ENCODE measurements around the gene MPP2.

Gene MPP2

DNA sequence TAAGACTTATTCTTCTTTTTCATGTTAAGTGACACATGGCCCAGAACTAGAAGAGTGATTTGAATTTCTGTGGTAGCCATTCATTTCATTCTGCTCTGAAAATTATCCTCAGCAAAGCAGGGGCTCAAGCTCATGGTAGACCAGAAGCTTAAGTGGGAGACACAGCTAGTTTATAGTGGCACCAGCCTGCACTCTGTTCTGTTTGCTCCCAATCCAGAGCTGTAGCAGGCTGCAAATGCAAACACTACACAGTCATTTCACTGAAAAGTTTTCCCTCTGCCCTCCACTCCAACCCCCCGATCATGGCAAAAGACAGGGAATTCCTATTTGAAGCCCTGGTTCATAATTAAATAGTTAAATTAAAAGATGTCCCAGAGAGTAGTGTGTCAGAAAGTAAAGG lies 17.1 kb downstream of the MPP2 start:
- TF ChIP-seq, protein P1, sequence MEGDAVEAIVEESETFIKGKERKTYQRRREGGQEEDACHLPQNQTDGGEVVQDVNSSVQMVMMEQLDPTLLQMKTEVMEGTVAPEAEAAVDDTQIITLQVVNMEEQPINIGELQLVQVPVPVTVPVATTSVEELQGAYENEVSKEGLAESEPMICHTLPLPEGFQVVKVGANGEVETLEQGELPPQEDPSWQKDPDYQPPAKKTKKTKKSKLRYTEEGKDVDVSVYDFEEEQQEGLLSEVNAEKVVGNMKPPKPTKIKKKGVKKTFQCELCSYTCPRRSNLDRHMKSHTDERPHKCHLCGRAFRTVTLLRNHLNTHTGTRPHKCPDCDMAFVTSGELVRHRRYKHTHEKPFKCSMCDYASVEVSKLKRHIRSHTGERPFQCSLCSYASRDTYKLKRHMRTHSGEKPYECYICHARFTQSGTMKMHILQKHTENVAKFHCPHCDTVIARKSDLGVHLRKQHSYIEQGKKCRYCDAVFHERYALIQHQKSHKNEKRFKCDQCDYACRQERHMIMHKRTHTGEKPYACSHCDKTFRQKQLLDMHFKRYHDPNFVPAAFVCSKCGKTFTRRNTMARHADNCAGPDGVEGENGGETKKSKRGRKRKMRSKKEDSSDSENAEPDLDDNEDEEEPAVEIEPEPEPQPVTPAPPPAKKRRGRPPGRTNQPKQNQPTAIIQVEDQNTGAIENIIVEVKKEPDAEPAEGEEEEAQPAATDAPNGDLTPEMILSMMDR (IDR thresholded peaks at IDR 0.05; ENCODE audit: low read depth, low read length): no peak

DNA sequence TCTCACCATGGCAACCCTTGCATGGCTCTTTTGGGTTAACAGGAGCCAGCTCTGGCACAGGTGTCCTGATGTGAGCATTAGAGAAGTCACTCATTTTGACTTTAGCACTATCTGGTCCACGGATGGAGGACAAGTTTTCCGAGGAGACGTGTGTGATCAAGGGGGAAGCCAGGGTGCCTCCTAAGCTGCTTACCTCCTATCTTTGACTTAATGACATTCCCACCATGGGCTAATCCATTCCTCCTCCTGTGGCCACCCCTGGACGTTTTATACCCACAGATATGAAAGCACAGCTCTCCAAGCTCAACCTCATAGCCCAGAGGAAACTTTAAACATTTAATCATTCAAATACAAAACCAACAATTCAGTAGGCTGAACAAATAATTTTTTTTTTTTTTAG lies 18.8 kb downstream of the MPP2 start:
- DNase-seq (ENCODE audit: extremely low read depth, low read depth): no peak
- TF ChIP-seq, protein P1 (IDR thresholded peaks at IDR 0.05; ENCODE audit: low read depth, low read length): no peak

More for the DNA sequence above, 17.1 kb downstream of the MPP2 start:
- DNase-seq (ENCODE audit: extremely low read depth, low read depth): no peak

DNA sequence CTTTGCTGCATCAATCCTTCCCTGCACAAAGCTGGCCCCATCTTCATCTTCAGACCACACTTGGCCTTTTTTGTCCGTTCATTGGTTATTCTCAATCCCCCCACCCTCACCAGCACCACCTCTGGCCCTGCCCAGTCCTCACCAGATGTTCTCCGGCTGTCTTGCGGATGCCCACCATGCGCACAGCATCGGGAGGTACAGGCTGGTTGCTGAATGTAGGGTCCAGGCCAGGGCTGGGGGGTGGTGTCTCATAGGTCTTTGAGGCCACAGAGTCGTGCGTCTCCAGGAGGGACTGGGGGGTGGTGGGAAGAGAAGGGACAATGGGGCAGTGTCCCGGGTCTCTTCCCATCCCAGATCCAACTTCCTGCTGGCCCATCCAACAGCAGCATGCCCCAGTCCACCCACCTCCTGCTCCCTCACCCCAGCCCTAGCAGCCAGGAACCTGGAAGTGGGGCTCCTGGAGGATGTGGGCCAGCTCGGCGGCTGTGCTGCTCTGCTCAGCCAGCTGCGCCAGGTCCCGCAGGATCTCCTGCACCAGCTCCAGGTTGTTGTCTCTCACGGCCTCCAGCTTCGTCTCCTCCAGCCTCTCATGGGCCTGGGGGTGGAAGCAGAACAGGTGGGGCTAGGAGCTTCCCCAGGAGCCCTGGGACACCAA lies 24.4 kb downstream of the MPP2 start:
- TF ChIP-seq, protein P1 (IDR thresholded peaks at IDR 0.05; ENCODE audit: low read depth, low read length): no peak
- no peak for DNase-seq (ENCODE audit: extremely low read depth, low read depth)

DNA sequence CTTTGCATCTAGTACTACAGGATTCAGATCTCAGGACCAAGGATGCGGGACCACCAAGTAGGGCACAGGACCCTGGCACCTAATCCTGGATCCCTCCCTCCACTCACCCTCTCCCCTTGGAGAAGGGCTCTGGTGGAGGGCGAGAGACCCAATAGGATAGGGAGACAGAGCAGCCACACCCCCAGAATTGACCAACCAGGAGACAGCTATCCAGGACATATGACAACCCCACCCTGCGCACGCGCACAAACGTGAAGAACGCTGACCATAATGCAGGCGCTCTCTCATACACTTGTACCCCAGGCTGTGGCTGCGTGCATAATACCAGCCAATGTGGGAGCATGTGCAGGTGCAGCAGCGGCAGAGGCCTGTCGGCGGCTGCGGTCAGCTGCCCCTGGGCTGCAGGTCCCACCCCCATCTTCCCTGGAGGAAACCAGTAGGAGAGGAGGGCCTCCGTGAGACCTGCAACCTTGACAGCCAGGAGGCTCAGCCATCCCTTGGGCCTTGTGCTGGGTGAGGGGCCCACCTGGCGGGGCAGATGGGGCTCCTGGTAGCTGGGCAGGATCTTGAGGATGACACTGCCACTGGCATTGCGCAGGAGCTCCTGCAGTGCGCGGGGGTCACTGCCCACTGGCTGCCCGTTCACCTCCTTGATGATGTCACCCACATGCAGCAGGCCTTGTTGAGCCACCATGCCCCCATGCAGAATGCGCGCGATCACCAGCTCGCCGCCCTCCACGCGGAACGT lies 25.4 kb downstream of the MPP2 start:
- no peak for DNase-seq (ENCODE audit: extremely low read depth, low read depth)
- TF ChIP-seq, protein P1 (IDR thresholded peaks at IDR 0.05; ENCODE audit: low read depth, low read length): no peak

DNA sequence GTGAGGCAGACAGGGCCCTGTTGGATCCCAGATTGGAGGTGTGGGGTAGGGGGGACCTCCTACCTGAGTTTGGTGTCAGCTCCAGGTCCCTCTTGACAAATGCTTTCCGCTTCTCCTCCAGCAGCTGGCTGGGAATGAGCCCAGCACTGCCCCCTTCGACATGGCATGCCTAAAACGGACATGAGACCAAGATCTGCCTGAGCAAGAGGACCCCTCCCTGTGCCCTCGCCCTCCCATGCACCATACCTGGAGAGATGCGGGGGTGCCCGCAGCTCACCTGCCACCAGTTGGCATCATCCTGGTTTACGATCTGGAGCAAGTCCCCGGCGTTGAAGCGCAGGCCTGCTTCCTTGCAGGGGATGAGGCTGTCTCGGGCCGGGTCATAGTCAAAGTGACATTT lies 26.2 kb downstream of the MPP2 start:
- TF ChIP-seq, protein P1 (IDR thresholded peaks at IDR 0.05; ENCODE audit: low read depth, low read length): no peak
- DNase-seq (ENCODE audit: extremely low read depth, low read depth): no peak

DNA sequence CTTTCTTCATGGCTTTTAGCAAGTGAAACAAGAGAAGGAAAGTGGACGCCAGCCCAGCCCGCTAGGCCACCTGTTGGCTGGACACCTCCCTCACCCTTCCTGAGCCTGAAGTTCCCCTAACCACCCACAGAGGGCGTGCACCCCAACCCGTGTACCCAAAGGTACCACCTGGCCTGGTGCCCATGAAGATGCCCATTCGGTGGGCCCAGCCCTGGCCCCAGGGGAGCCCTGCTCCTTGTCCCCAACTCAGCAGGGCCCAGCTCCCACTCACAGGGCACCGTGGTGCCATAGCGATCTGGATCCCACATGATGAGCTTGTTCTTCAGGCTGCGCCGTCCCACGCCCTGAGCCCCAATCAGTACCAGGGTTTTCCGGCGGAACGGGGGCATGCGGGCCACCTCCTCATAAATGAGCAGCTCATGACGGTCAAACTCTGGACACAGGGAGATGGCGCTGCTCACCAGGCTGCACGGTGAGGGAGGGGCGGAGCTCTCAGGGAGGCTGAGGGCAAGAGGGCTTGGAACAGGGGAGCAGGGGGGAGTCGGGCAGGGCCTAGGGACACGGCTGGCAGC lies 26.8 kb downstream of the MPP2 start:
- TF ChIP-seq, protein P1 (IDR thresholded peaks at IDR 0.05; ENCODE audit: low read depth, low read length): peak; percentile 54
- DNase-seq (ENCODE audit: extremely low read depth, low read depth): no peak

Measured in AG09319 (cell line).